Astrocyte (in vitro differentiated cells and primary cell): ENCODE data around the gene RTN4.

Experiments used
- EZH2 ChIP-seq: IDR thresholded peaks from 2 replicates; pipeline ENCODE4 v1.6.1; 2012; ENCODE audit warnings: mild to moderate bottlenecking, low read length, inconsistent platforms; ENCODE audit not compliant: insufficient read depth
- TF ChIP-seq, protein P1 (sequence below): IDR thresholded peaks from 2 replicates; pipeline ENCODE4 v1.5.1; 2011; ENCODE audit warnings: low read depth, mild to moderate bottlenecking, inconsistent platforms, low read length, moderate library complexity; ENCODE audit not compliant: insufficient read depth

DNA sequence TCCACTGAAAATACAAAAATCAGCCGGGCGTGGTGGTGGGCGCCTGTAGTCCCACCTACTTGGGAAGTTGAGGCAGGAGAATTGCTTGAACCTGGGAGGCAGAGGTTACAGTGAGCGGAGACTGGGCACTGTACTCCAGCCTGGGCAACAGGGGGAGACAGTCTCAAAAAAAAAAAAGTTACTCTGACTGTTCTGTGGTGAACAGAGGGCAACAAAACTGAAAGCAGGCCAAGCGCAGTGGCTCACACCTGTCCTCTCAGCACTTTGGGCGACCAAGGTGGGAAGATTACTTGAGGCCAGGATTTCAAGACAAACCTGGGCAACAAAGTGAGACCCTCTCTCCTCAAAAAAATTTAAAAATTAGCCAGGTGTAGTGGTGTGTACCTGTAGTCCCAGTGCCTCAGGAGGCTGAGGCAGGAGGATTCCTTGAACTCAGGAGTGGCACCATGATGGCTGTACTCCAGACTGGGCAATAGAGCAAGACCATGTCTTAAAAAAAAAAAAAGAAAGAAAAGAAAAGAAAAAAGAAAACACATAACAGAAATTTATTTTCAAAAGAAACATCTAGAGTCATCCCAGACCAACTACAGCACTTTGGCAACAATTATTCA is 13.6 kb upstream of the RTN4 start:
- TF ChIP-seq, protein P1, sequence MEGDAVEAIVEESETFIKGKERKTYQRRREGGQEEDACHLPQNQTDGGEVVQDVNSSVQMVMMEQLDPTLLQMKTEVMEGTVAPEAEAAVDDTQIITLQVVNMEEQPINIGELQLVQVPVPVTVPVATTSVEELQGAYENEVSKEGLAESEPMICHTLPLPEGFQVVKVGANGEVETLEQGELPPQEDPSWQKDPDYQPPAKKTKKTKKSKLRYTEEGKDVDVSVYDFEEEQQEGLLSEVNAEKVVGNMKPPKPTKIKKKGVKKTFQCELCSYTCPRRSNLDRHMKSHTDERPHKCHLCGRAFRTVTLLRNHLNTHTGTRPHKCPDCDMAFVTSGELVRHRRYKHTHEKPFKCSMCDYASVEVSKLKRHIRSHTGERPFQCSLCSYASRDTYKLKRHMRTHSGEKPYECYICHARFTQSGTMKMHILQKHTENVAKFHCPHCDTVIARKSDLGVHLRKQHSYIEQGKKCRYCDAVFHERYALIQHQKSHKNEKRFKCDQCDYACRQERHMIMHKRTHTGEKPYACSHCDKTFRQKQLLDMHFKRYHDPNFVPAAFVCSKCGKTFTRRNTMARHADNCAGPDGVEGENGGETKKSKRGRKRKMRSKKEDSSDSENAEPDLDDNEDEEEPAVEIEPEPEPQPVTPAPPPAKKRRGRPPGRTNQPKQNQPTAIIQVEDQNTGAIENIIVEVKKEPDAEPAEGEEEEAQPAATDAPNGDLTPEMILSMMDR = no peak
- TF ChIP-seq EZH2 = no peak
